H1 (cell line): ENCODE data around the gene TMEM107. TPM values are rescaled to one million over a fixed set of nuclear protein-coding genes. Genes with fewer than 3 reads are reported as not detected.

ENCODE experiments used
- CTCF ChIA-PET: fragments of 300-600 bp; sonication (Branson Sonifier 250); formaldehyde crosslinking; loops from one replicate; lab custom pipeline; 2021; ENCODE audit not compliant: partially characterized antibody; lab: Charles Lee
- POLR2A ChIA-PET: fragments of 300-600 bp; sonication (Branson Sonifier 250); formaldehyde crosslinking; loops from one replicate; lab custom pipeline; 2021; ENCODE audit warnings: inconsistent platforms; ENCODE audit not compliant: partially characterized antibody; lab: Charles Lee
- DNase-seq, 2 experiments: peaks; one replicate each; pipeline versions ENCODE4 v3.0.0 to v3.0.0-alpha.2; 2010 to 2022; ENCODE audit warnings: low spot score in 2 of 2, low read depth in 1 of 2, mixed read lengths in 1 of 2
- FAIRE-seq: peaks from 2 replicates; lab custom pipeline; 2011; peaks lifted over from hg19 to GRCh38; lab: Jason Lieb, UNC
- H2AFZ ChIP-seq: 2 replicates; pipeline ENCODE4 v1.8.1; 2012; ENCODE audit warnings: low read length, inconsistent platforms
- H2AK5ac ChIP-seq: 2 replicates; pipeline ENCODE4 v1.6.1; 2013; ENCODE audit warnings: low read depth, low read length
- H2BK120ac ChIP-seq: replicated peaks from 2 replicates; pipeline ENCODE3; 2013; ENCODE audit warnings: low read depth, low read length, inconsistent platforms
- H2BK12ac ChIP-seq: 2 replicates; pipeline ENCODE4 v1.6.1; 2013; ENCODE audit warnings: low read depth, low read length
- H2BK15ac ChIP-seq: 2 replicates; pipeline ENCODE4 v1.6.1; 2013; ENCODE audit warnings: low read length
- H2BK20ac ChIP-seq: 2 replicates; pipeline ENCODE4 v1.6.1; 2013; ENCODE audit warnings: low read length
- H2BK5ac ChIP-seq: 2 replicates; pipeline ENCODE4 v1.6.1; 2013; ENCODE audit warnings: low read depth, low read length
- H3K14ac ChIP-seq: 2 replicates; pipeline ENCODE4 v1.6.1; 2013; ENCODE audit warnings: inconsistent platforms; ENCODE audit not compliant: insufficient read length
- H3K18ac ChIP-seq: 2 replicates; pipeline ENCODE4 v1.6.1; 2013; ENCODE audit warnings: low read length; ENCODE audit errors: extremely low read depth
- H3K23ac ChIP-seq: 2 replicates; pipeline ENCODE4 v1.6.1; 2013; ENCODE audit warnings: inconsistent platforms; ENCODE audit not compliant: insufficient read length
- H3K23me2 ChIP-seq: 2 replicates; pipeline ENCODE4 v1.6.1; 2013; ENCODE audit warnings: low read depth, low read length
- H3K27ac ChIP-seq: 2 replicates; pipeline ENCODE4 v1.6.1; 2011; ENCODE audit warnings: low read depth, low read length, inconsistent platforms
- H3K27me3 ChIP-seq, 4 experiments: replicated peaks in 1 of 4; 1 replicate in 1 of 4; 2 replicates in 3 of 4; pipeline versions ENCODE4 v1.6.1 to v1.8.1; 2011 to 2013; ENCODE audit warnings: low read length in 3 of 4, mild to moderate bottlenecking in 3 of 4, inconsistent platforms in 2 of 4, mixed read lengths in 2 of 4, moderate library complexity in 1 of 4; ENCODE audit not compliant: control insufficient read depth in 3 of 4, insufficient read depth in 3 of 4; ENCODE audit errors: extremely low read depth in 1 of 4
- H3K36me3 ChIP-seq, 4 experiments: 2 replicates each; pipeline versions ENCODE4 v1.6.1 to v1.8.1; 2011 to 2013; ENCODE audit warnings: mild to moderate bottlenecking in 4 of 4, low read length in 3 of 4, moderate library complexity in 2 of 4, control low read depth in 1 of 4, inconsistent platforms in 1 of 4; ENCODE audit not compliant: insufficient read depth in 4 of 4, control insufficient read depth in 2 of 4
- H3K4ac ChIP-seq: replicated peaks from 2 replicates; pipeline ENCODE3; 2013; ENCODE audit warnings: low read length, low read depth, mixed read lengths, inconsistent platforms; ENCODE audit not compliant: insufficient read length
- H3K4me1 ChIP-seq, 4 experiments: replicated peaks in 1 of 4; 1 replicate in 1 of 4; 2 replicates in 3 of 4; pipeline versions ENCODE4 v1.6.1 to v1.8.1; 2011 to 2013; ENCODE audit warnings: low read length in 3 of 4, inconsistent platforms in 2 of 4, mixed read lengths in 1 of 4; ENCODE audit not compliant: insufficient read depth in 4 of 4, control insufficient read depth in 3 of 4
- H3K4me2 ChIP-seq, 2 experiments: 2 replicates each; pipeline versions ENCODE4 v1.6.1 to v1.8.1; 2011 to 2013; ENCODE audit warnings: low read depth in 2 of 2, low read length in 2 of 2, control low read depth in 1 of 2, inconsistent platforms in 1 of 2, mild to moderate bottlenecking in 1 of 2; ENCODE audit not compliant: insufficient read depth in 1 of 2
- H3K4me3 ChIP-seq, 4 experiments: fragments of 200-600, 300-600 bp in 1 of 4; sonication (generic), shearing (Covaris generic), sonication (Bioruptor Twin) in 1 of 4; 2 replicates each; pipeline versions ENCODE4 v1.5.1 to v1.8.1; 2011 to 2016; ENCODE audit warnings: low read length in 4 of 4, low read depth in 3 of 4, control low read depth in 2 of 4, inconsistent platforms in 2 of 4, mild to moderate bottlenecking in 2 of 4, mixed read lengths in 1 of 4, moderate library complexity in 1 of 4; ENCODE audit not compliant: insufficient read depth in 2 of 4; ENCODE audit errors: extremely low read depth in 1 of 4
- H3K56ac ChIP-seq: replicated peaks from 2 replicates; pipeline ENCODE3; 2013; ENCODE audit warnings: low read depth, mild to moderate bottlenecking, mixed read lengths, low read length, inconsistent platforms; ENCODE audit not compliant: insufficient read length
- H3K79me1 ChIP-seq: 2 replicates; pipeline ENCODE4 v1.6.1; 2013; ENCODE audit warnings: low read depth, low read length, control low read depth
- H3K79me2 ChIP-seq, 2 experiments: 2 replicates each; pipeline versions ENCODE4 v1.6.1 to v1.8.1; 2012 to 2013; ENCODE audit warnings: low read length in 2 of 2, mild to moderate bottlenecking in 2 of 2, inconsistent platforms in 1 of 2; ENCODE audit not compliant: insufficient read depth in 2 of 2, control insufficient read depth in 1 of 2
- H3K9ac ChIP-seq, 4 experiments: replicated peaks in 1 of 4; 1 replicate in 1 of 4; 2 replicates in 3 of 4; pipeline versions ENCODE4 v1.6.1 to v1.8.1; 2011 to 2013; ENCODE audit warnings: low read depth in 3 of 4, low read length in 3 of 4, control low read depth in 2 of 4, mild to moderate bottlenecking in 2 of 4, moderate library complexity in 2 of 4, inconsistent platforms in 1 of 4; ENCODE audit errors: extremely low read depth in 1 of 4
- H3K9me3 ChIP-seq, 2 experiments: 2 replicates each; pipeline versions ENCODE4 v1.6.1 to v1.8.1; 2012 to 2013; ENCODE audit warnings: mild to moderate bottlenecking in 2 of 2, moderate library complexity in 2 of 2, control low read depth in 1 of 2, inconsistent platforms in 1 of 2, low read depth in 1 of 2, low read length in 1 of 2, mixed read lengths in 1 of 2; ENCODE audit not compliant: insufficient read depth in 2 of 2
- H4K20me1 ChIP-seq, 2 experiments: replicated peaks in 1 of 2; 2 replicates each; pipeline versions ENCODE3 to v1.8.1; 2011 to 2013; ENCODE audit warnings: inconsistent platforms in 2 of 2, low read length in 2 of 2, mild to moderate bottlenecking in 1 of 2; ENCODE audit not compliant: insufficient read depth in 2 of 2, control insufficient read depth in 1 of 2
- H4K5ac ChIP-seq: 2 replicates; pipeline ENCODE4 v1.6.1; 2013; ENCODE audit warnings: low read length, low read depth, mixed read lengths, inconsistent platforms; ENCODE audit not compliant: insufficient read length
- H4K8ac ChIP-seq: 2 replicates; pipeline ENCODE4 v1.8.0; 2013; ENCODE audit warnings: mild to moderate bottlenecking, moderate library complexity, low read length, inconsistent platforms; ENCODE audit not compliant: insufficient read depth; ENCODE audit errors: extremely low read depth
- H4K91ac ChIP-seq: replicated peaks from 2 replicates; pipeline ENCODE3; 2013; ENCODE audit warnings: low read length, mixed read lengths, inconsistent platforms; ENCODE audit not compliant: insufficient read length
- ASH2L ChIP-seq: fragments of 200-600, 300-600 bp; sonication (generic); IDR thresholded peaks from one replicate; pipeline ENCODE4 v1.7.1; 2017; ENCODE audit warnings: low read length
- BACH1 ChIP-seq: IDR thresholded peaks from 2 replicates; pipeline ENCODE4 v1.6.1; 2012; ENCODE audit warnings: low read length, improper control_type of control experiment
- CTBP2 ChIP-seq: IDR thresholded peaks from 2 replicates; pipeline ENCODE4 v1.7.0; 2011; ENCODE audit warnings: borderline replicate concordance, mild to moderate bottlenecking, moderate library complexity, mixed read lengths, low read length; ENCODE audit not compliant: insufficient read depth, insufficient read length
- EZH2 ChIP-seq: fragments of 200-600 bp; sonication (generic); IDR thresholded peaks from 2 replicates; pipeline ENCODE4 v1.7.1; 2012; ENCODE audit warnings: low read depth, mild to moderate bottlenecking, moderate library complexity, low read length, inconsistent platforms; ENCODE audit not compliant: severe bottlenecking
- RBBP5 ChIP-seq: IDR thresholded peaks from 2 replicates; pipeline ENCODE4 v1.7.1; 2012; ENCODE audit warnings: low read depth, mild to moderate bottlenecking, inconsistent platforms, low read length, moderate library complexity, borderline replicate concordance
- SIX5 ChIP-seq: IDR thresholded peaks from 2 replicates; pipeline ENCODE4 v1.6.1; 2011; ENCODE audit warnings: mild to moderate bottlenecking, low read depth, low read length
- ZNF274 ChIP-seq: IDR thresholded peaks from 2 replicates; pipeline ENCODE4 v1.7.0; 2012; ENCODE audit warnings: low read length, borderline replicate concordance; ENCODE audit errors: extremely low read depth
- WGBS, 2 experiments: shearing (Covaris generic) in 1 of 2; methylation state at CpG; one replicate each; pipeline versions ENCODE4 v1.1.6 to v1.1.7; 2013 to 2015; ENCODE audit warnings: low lambda C conversion rate in 2 of 2, mixed read lengths in 2 of 2, inconsistent platforms in 1 of 2, low coverage in 1 of 2, missing lambda C conversion rate in 1 of 2; ENCODE audit not compliant: insufficient replicate concordance in 2 of 2, insufficient coverage in 1 of 2, insufficient read length in 1 of 2; ENCODE audit errors: extremely low coverage in 1 of 2, missing lambda C conversion rate in 1 of 2; 5-methylcytosine and 5-hydroxymethylcytosine counted together
- polyA plus RNA-seq, 7 experiments: library from polyadenylated mRNA; depleted of rRNA in 3 of 7; stranded (reverse) in 5 of 7; unstranded in 2 of 7; fragments of >200 nt in 5 of 7; fragments of 200-250 nt in 2 of 7; gene quantifications; 1 replicate in 5 of 7; 2 replicates in 1 of 7; 4 replicates in 1 of 7; pipeline versions ENCODE4 v1.2.1 to v1.2.3, GENCODE V29; 2011 to 2013; ENCODE audit warnings: missing spikeins in 2 of 7, mixed read lengths in 2 of 7
- total RNA-seq: library from RNA; stranded (reverse); fragmentation: NEBNext Ultra II Directional; extraction: Animal tissue kit (Norgen Biotek cat#: 25700); gene quantifications from 2 replicates; pipeline ENCODE4 v1.2.1, GENCODE V29; 2021

The TMEM107 gene
- total and polyA plus RNA-seq, 2 of the 8 experiments (the other 6 are each of a cell fraction or from before 2014, with no cell fraction given), result 17.3 to 21.5 TPM

DNA sequence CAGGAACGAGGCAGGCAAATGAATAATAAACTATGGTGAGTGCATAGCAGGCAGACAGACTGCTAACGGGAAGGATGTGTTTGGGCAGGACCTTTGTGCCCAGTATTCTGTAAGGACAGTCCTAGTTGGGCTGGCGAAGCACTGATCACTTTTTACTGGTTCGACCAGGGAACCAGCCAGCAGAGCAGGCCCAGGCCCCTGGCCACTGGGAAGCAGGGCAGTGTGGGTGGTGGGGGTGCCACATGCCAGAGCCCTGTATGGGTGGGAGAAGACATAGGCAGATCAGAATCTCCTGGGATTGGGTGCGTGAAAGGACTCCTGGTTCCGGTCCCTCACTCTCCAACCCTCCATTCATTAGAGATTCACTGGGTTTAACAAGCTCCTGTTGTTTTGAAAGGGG, 9.4 kb downstream of the TMEM107 start:
- Histone ChIP-seq H3K9ac (no peak overlapping the region), H3K27me3 (no peaks in the 10 kb centered on the region), H3K4me3 (no peak overlapping the region), H3K4me2 (no peak overlapping the region), H3K79me2 (peaks cover 0 to 7% of the 10 kb centered on the region in 2 experiments; a peak in 2 of 4 replicates), H2AFZ (no peak overlapping the region), H4K91ac (no peak overlapping the region), H2BK120ac (no peak overlapping the region), H4K8ac (no peak overlapping the region), H3K56ac (no peak overlapping the region), H2AK5ac (no peak overlapping the region), H3K79me1 (peaks cover 2% of the 10 kb centered on the region), H3K27ac (no peak overlapping the region), H3K9me3 (no peaks in the 10 kb centered on the region), H4K20me1 (peaks cover 4% of the 10 kb centered on the region in 2 experiments), H2BK12ac (no peak overlapping the region), H3K36me3 (no peaks in the 10 kb centered on the region), H2BK15ac (no peak overlapping the region), H2BK5ac (no peak overlapping the region), H3K23ac (no peak overlapping the region), H3K18ac (no peak overlapping the region), H2BK20ac (no peak overlapping the region), H3K23me2 (peaks cover 15% of the 10 kb centered on the region), H3K4me1 (peaks cover 4 to 20% (median 13%) of the 10 kb centered on the region in 4 experiments), H3K4ac (no peak overlapping the region), H4K5ac (no peak overlapping the region), H3K14ac (no peak overlapping the region)
- POLR2A ChIA-PET, result interaction anchor here (1.1 to 15.7 kb wide), 7 partner anchors 7 to 57 kb away, joined by 3 to 289 read pairs (median 5); partner anchors contain the start of gene TMEM107
- WGBS, 2 experiments, result 89% methylated on average over 6 of the region's 6 CpGs; no CpG with 5 or more reads in 1 of the 2 experiments
- DNase-seq (no peak), FAIRE-seq (no peak)
- CTCF ChIA-PET, result interaction anchor here (0.6 to 2.2 kb wide), 4 partner anchors 8 to 112 kb away, joined by 3 to 14 read pairs (median 3); no protein-coding TSS in a partner anchor
- TF ChIP-seq SIX5 (no peak), EZH2 (no peak), ASH2L (no peak), RBBP5 (no peak), CTBP2 (no peak), ZNF274 (no peak), BACH1 (no peak)
